GM20431 (cell line): ENCODE measurements around the gene IL17RC.
"Not testable (repeated sequence)": the region's sequence is repeated elsewhere in the genome, so short reads cannot be mapped to it uniquely, and the experiment has no call there.

ENCODE experiments used
- in situ Hi-C: fragments of 300-500 bp; cut with MseI, MboI; formaldehyde crosslinking; loops from one replicate; pipeline ENCODE4 v1.15.0; 2020; ENCODE audit warnings: low sequenced_read_pairs; ENCODE audit not compliant: unreplicated experiment

The IL17RC gene

GRCh38 chr3:9914011-9914410 is 2.9 kb upstream of the IL17RC start:
- in situ Hi-C loops, result no loop called here

DNA sequence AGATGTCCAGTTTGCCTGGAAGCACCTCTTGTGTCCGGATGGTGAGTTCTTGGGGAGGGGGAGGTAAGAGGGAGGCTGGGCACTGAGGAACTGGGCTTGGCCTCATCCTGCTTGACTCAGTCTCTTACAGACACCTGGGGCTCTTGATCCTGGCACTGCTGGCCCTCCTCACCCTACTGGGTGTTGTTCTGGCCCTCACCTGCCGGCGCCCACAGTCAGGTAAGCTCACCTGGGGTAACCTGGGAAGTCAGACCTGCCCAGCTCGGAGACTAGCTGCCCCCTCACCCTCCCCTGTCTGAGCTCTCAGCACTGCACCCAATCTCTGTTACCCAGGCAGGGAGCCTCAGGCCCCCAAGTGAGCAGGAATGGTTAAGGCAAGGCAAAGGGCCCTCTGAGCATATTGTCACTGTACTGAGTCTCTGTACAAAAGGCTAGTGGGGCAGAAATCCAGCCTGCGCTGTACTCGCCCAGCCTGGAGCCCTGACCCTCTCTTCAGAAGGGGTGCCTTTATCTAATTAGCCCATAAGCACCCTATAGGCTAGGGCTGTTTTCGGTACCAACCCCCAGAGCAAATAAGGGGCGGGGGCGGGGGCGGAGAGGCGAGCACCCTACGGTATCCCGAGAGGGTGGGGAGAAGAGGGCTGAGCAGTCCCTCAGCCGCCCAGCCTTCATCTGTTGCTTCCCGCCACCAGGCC is 2.2 kb upstream of the IL17RC start:
- in situ Hi-C loops, result no loop called here

DNA sequence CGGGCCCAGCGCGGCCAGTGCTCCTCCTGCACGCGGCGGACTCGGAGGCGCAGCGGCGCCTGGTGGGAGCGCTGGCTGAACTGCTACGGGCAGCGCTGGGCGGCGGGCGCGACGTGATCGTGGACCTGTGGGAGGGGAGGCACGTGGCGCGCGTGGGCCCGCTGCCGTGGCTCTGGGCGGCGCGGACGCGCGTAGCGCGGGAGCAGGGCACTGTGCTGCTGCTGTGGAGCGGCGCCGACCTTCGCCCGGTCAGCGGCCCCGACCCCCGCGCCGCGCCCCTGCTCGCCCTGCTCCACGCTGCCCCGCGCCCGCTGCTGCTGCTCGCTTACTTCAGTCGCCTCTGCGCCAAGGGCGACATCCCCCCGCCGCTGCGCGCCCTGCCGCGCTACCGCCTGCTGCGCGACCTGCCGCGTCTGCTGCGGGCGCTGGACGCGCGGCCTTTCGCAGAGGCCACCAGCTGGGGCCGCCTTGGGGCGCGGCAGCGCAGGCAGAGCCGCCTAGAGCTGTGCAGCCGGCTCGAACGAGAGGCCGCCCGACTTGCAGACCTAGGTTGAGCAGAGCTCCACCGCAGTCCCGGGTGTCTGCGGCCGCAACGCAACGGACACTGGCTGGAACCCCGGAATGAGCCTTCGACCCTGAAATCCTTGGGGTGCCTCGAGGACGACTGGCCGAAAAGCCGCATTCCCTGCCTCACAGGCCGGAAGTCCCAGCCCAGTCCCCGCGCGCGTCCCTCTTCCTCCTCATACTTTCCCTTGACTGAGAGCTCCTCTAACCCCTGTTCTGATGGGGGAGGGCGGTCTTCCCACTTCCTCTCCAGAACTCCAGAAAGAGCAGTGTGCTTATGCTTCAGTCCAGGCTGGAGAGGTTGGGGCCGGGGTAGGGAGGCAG is 1.4 kb upstream of the IL17RC start:
- in situ Hi-C loops, result no loop called here

DNA sequence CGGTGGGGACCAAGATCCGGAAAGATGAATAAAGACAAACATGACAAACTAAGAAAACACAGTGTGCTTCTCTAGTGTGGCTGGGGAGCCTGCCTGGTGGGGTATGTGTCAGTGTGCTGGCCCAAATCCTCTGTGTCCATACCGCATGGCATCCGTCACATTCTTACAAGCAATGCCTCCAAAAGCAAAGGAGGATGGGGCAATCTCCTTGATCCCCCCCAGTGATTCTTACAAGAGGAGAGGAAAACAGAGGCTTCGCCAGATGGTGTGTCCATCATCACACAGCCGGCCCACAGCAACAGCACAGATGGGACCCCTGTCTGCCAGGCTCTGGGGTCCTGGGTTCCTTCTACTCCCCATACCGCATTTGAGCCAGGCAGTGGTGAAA is 558 bp upstream of the IL17RC start:
- in situ Hi-C loops, result no loop called here

- in situ Hi-C loops, result no loop called here
Observed at GRCh38 chr3:9917820-9918219, 922 bp downstream of the IL17RC start.

DNA sequence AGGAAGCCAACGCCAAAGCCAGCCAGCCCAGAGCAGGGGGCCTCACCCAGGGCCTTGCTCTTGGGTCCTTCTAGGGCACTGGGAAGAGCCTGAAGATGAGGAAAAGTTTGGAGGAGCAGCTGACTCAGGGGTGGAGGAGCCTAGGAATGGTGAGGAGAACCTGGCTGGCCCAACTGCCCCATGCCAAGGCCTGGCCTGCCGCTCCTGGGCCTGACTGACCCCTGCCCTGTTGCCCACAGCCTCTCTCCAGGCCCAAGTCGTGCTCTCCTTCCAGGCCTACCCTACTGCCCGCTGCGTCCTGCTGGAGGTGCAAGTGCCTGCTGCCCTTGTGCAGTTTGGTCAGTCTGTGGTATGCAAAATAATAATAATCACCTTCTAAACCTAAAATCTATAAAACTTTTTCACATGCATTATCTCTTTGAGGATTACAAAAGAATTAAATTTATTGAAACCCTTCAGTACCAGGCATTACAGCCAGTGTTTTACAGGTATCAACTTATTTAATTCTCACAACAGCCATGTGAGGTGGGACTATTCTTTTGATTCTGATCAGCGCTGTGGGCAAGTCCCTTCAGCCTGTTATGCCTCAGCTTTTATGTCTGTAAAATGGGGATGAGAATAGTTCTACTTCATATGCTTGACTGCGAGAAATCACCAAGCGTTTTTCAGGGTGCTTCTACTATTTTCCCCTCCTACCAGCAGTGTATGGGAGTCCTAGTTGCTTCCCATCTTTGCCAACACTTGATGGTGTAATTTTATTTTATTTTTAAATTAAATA is 1.6 kb downstream of the IL17RC start:
- in situ Hi-C loops, result no loop called here

- in situ Hi-C loops, result no loop called here
Observed at GRCh38 chr3:9928158-9928557, 11.3 kb downstream of the IL17RC start.

GRCh38 chr3:9930804-9931418 is 14.0 kb downstream of the IL17RC start:
- in situ Hi-C loops, result no loop called here

GRCh38 chr3:9932535-9932842 is 15.6 kb downstream of the IL17RC start:
- in situ Hi-C loops, result no loop called here

DNA sequence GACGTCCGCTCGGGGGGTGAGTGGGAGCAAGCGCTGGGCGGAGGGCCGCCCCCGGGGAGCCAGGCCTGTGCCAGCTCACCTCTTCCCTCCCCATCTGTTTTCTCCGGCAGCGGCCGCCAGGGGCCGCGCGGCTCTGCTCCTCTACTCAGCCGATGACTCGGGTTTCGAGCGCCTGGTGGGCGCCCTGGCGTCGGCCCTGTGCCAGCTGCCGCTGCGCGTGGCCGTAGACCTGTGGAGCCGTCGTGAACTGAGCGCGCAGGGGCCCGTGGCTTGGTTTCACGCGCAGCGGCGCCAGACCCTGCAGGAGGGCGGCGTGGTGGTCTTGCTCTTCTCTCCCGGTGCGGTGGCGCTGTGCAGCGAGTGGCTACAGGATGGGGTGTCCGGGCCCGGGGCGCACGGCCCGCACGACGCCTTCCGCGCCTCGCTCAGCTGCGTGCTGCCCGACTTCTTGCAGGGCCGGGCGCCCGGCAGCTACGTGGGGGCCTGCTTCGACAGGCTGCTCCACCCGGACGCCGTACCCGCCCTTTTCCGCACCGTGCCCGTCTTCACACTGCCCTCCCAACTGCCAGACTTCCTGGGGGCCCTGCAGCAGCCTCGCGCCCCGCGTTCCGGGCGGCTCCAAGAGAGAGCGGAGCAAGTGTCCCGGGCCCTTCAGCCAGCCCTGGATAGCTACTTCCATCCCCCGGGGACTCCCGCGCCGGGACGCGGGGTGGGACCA is 16.1 kb downstream of the IL17RC start:
- in situ Hi-C loops, result no loop called here

- in situ Hi-C loops, result no loop called here
Observed at GRCh38 chr3:9933561-9934234, 16.8 kb downstream of the IL17RC start, which contains the start of gene CRELD1. Gene CRELD1 (plus strand): TSS chr3:9933834. CDS start chr3:9934439, 605 bp downstream.

DNA sequence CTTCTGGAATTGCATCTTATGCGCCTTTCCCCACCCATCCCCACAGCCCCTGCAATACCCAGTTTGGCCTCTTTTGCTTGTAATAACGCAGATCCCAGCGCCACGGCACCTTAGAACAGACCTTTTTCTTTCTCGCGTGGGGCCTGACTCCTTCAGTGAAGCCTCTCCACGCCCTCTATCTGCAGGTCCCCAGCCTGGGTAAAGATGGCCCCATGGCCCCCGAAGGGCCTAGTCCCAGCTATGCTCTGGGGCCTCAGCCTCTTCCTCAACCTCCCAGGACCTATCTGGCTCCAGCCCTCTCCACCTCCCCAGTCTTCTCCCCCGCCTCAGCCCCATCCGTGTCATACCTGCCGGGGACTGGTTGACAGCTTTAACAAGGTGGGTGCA is 17.3 kb downstream of the IL17RC start:
- in situ Hi-C loops, result no loop called here

GRCh38 chr3:9934993-9935392 is 18.1 kb downstream of the IL17RC start:
- in situ Hi-C loops, result no loop called here

DNA sequence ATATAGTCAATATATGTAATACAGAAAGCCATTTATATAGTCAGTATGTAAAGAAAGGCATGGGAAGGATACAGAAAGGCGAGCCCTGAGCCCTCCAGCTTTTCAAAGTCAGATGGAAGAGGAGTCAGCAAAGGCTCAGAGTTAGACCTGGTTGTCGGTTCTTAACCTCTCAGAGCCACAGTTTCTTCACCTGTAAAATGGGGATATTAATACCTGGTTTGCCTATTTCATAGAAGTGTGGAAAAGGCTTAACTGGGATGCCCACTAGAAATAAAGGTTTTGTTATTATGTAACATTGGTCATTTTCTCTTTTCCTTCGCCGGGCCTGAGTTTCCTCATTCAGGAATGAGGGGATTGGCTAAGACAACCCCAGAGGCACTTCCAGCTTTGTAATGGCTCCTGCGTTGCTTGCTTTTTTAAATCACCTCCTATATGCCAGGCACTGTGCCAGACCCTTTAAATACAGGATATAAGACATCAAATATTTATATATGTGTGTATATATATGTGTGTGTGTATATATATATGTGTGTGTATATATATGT is 19.1 kb downstream of the IL17RC start:
- in situ Hi-C loops, result no loop called here

DNA sequence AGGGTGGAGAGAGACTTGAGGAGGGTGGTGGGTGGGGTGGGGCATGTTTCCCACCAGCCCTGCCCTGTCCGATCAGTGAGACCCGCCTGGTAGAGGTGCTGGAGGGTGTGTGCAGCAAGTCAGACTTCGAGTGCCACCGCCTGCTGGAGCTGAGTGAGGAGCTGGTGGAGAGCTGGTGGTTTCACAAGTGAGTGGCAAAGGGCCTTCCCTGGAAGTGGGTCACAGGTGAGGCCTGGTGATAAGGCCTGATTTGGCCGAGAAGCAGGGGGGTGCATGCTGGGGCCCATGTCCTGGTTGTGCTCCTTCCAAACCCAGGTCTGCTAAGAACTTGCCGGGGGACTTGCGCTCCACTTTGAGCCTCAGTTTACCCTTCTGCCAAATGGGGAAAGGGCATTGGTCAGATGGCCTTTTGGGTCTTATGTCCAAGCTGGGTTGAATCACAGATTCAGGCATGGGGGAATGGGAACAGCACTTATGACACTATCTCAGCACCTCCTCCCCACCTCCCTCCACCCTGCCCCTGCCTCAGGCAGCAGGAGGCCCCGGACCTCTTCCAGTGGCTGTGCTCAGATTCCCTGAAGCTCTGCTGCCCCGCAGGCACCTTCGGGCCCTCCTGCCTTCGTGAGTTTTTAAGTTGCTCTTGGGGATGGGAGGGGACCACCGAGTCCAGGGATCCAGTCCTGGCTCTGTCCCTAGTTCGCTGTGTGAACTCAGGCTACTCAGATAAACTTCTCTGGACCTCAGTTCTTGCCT is 20.8 kb downstream of the IL17RC start:
- in situ Hi-C loops, result no loop called here

GRCh38 chr3:9938966-9939365 is 22.1 kb downstream of the IL17RC start:
- in situ Hi-C loops, result no loop called here

DNA sequence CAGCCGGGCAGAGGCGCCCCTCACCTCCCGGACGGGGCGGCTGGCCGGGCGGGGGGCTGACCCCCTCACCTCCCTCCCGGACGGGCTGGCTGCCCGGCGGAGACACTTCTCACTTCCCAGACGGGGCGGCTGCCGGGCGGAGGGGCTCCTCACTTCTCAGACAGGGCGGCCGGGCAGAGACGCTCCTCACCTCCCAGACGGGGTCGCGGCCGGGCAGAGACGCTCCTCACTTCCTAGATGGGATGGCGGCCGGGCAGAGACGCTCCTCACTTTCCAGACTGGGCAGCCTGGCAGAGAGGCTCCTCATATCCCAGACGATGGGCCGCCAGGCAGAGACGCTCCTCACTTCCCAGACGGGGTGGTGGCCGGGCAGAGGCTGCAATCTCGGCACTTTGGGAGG is 23.0 kb downstream of the IL17RC start:
- in situ Hi-C loops, result not testable (repeated sequence)

DNA sequence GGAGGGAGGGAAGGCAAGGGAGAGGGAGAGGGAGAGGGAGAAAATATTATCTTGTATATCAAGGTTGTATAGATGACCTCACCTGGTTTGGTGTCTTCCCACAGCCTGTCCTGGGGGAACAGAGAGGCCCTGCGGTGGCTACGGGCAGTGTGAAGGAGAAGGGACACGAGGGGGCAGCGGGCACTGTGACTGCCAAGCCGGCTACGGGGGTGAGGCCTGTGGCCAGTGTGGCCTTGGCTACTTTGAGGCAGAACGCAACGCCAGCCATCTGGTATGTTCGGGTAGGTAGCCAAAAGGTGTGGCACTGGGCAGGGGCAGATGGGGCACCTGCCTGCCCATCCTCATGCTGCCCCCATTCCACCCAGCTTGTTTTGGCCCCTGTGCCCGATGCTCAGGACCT is 23.8 kb downstream of the IL17RC start:
- in situ Hi-C loops, result no loop called here
